IMR-90 (cell line): ENCODE measurements around the gene FAM163B.

ENCODE experiments used
- BHLHE40 ChIP-seq: fragments of 150-350 bp; IDR thresholded peaks from 2 replicates; pipeline ENCODE4 v1.6.1; 2016; ENCODE audit warnings: mild to moderate bottlenecking, low read depth, low read length
- CEBPB ChIP-seq: IDR thresholded peaks from 2 replicates; pipeline ENCODE4 v1.6.1; 2012; ENCODE audit warnings: low read depth, low read length, improper control_type of control experiment
- CHD1 ChIP-seq: IDR thresholded peaks from 2 replicates; pipeline ENCODE4 v1.6.1; 2012; ENCODE audit warnings: low read depth, low read length, improper control_type of control experiment
- FOS ChIP-seq: fragments of 150-350 bp; IDR thresholded peaks from 2 replicates; pipeline ENCODE4 v1.6.1; 2016; ENCODE audit warnings: low read depth, low read length
- MAZ ChIP-seq: IDR thresholded peaks from 2 replicates; pipeline ENCODE4 v1.6.1; 2012; ENCODE audit warnings: low read depth, mild to moderate bottlenecking, low read length, improper control_type of control experiment, moderate library complexity, borderline replicate concordance
- MXI1 ChIP-seq: IDR thresholded peaks from 2 replicates; pipeline ENCODE4 v1.6.1; 2012; ENCODE audit warnings: low read depth, mild to moderate bottlenecking, low read length, moderate library complexity, borderline replicate concordance
- POLR2A ChIP-seq: IDR thresholded peaks from 2 replicates; pipeline ENCODE4 v1.6.1; 2012; ENCODE audit warnings: mild to moderate bottlenecking, low read depth, low read length
- RAD21 ChIP-seq: IDR thresholded peaks from 2 replicates; pipeline ENCODE4 v1.6.1; 2012; ENCODE audit warnings: low read length, improper control_type of control experiment
- RCOR1 ChIP-seq: IDR thresholded peaks from 2 replicates; pipeline ENCODE4 v1.6.1; 2012; ENCODE audit warnings: mild to moderate bottlenecking, low read length, improper control_type of control experiment; ENCODE audit not compliant: insufficient replicate concordance
- RFX5 ChIP-seq: IDR thresholded peaks from 2 replicates; pipeline ENCODE4 v1.8.0; 2012; ENCODE audit warnings: low read depth, mild to moderate bottlenecking, low read length, moderate library complexity
- SMC3 ChIP-seq: fragments of 150-350 bp; IDR thresholded peaks from 2 replicates; pipeline ENCODE4 v1.6.1; 2016; ENCODE audit warnings: low read depth, mild to moderate bottlenecking, antibody characterized with exemption, low read length, moderate library complexity
- TF ChIP-seq, protein P1 (sequence below): conservative IDR thresholded peaks from 2 replicates; pipeline ENCODE4 v1.5.1; 2012; ENCODE audit warnings: mild to moderate bottlenecking, low read depth, low read length, improper control_type of control experiment

DNA sequence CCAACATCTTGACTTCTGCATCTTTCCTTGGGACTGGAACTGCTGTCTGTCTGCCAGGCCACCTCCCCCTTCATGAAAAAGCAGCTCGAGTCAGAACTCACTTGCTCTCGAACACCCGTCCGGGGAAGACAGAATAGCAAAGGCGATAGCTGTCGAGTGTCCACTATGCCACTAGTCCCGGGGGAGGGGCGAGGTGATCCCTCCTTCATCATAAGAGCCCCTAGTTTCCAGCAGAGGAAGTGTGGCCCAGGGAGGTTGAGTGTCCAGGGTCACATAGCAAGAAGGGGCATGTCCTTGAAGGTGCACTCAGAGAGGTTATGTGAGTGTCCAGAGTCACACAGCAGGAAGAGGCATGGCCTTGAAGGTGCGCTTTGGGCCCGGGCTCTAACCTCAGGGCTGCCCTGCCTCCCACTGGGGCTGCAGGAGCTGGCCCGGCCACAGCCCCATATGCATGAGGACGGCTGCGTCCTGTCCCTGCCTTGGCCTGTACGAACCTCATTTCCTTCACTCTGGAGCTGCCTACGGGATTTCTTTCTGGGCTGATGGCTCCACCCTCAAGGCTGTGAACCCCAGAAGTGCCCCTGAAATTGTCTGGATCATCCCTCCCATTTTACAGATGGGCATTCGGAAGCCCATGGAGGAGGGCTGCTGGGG is 33.6 kb upstream of the FAM163B start:
- TF ChIP-seq, protein P1, sequence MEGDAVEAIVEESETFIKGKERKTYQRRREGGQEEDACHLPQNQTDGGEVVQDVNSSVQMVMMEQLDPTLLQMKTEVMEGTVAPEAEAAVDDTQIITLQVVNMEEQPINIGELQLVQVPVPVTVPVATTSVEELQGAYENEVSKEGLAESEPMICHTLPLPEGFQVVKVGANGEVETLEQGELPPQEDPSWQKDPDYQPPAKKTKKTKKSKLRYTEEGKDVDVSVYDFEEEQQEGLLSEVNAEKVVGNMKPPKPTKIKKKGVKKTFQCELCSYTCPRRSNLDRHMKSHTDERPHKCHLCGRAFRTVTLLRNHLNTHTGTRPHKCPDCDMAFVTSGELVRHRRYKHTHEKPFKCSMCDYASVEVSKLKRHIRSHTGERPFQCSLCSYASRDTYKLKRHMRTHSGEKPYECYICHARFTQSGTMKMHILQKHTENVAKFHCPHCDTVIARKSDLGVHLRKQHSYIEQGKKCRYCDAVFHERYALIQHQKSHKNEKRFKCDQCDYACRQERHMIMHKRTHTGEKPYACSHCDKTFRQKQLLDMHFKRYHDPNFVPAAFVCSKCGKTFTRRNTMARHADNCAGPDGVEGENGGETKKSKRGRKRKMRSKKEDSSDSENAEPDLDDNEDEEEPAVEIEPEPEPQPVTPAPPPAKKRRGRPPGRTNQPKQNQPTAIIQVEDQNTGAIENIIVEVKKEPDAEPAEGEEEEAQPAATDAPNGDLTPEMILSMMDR, result no peak
- TF ChIP-seq POLR2A (no peak), RCOR1 (no peak), RFX5 (no peak), MXI1 (no peak), BHLHE40 (no peak), CEBPB (no peak), SMC3 (no peak), CHD1 (no peak), RAD21 (no peak), FOS (no peak), MAZ (no peak)
